HT1080 (cell line): ENCODE measurements around the gene KCNQ5. TPM values are rescaled to one million over a fixed set of nuclear protein-coding genes. Genes with fewer than 3 reads are reported as not detected.

Experiments used
- DNase-seq: peaks from one replicate; pipeline ENCODE4 v3.0.0-alpha.2; 2015; ENCODE audit warnings: low read depth
- total RNA-seq: library from RNA; depleted of rRNA; stranded (reverse); fragments of >200 nt; shearing (Covaris generic); gene quantifications from 2 replicates; pipeline ENCODE4 v1.2.3, GENCODE V29; 2014

KCNQ5 gene
- total RNA-seq, 1 experiment from 2014 or later, result 11.3 TPM

GRCh38 chr6:73108949-73109348, 487.1 kb downstream of the KCNQ5 start:
- no peak for DNase-seq

GRCh38 chr6:73109659-73110058, 487.8 kb downstream of the KCNQ5 start:
- no peak for DNase-seq

GRCh38 chr6:73116330-73116729, 494.5 kb downstream of the KCNQ5 start:
- no peak for DNase-seq

GRCh38 chr6:73121421-73121993, 499.6 kb downstream of the KCNQ5 start:
- DNase-seq, result peak; percentile 73

GRCh38 chr6:73123632-73124329, 501.9 kb downstream of the KCNQ5 start:
- DNase-seq, result no peak

- DNase-seq, result peak; percentile 63
These were observed 508.0 kb downstream of the KCNQ5 start for GRCh38 chr6:73129653-73130443.

- peak; percentile 35 for DNase-seq
These were observed 509.8 kb downstream of the KCNQ5 start for GRCh38 chr6:73131706-73132105.

- peak; percentile 18 for DNase-seq
These were observed 512.7 kb downstream of the KCNQ5 start for GRCh38 chr6:73134588-73134987.

- no peak for DNase-seq
These were observed 518.0 kb downstream of the KCNQ5 start for GRCh38 chr6:73139681-73140383.

GRCh38 chr6:73143551-73143950, 521.7 kb downstream of the KCNQ5 start:
- no peak for DNase-seq

- no peak for DNase-seq
These were observed 522.7 kb downstream of the KCNQ5 start for GRCh38 chr6:73144516-73144915.

GRCh38 chr6:73145690-73146089, 523.8 kb downstream of the KCNQ5 start:
- DNase-seq, result no peak

GRCh38 chr6:73151732-73152131, 529.9 kb downstream of the KCNQ5 start:
- no peak for DNase-seq

GRCh38 chr6:73152556-73152955, 530.7 kb downstream of the KCNQ5 start:
- DNase-seq, result no peak

- no peak for DNase-seq
These were observed 531.3 kb downstream of the KCNQ5 start for GRCh38 chr6:73152966-73153757.

GRCh38 chr6:73156793-73157767, 535.2 kb downstream of the KCNQ5 start:
- DNase-seq, result no peak

- DNase-seq, result no peak
These were observed 536.0 kb downstream of the KCNQ5 start for GRCh38 chr6:73157870-73158269.

GRCh38 chr6:73169111-73169510, 547.2 kb downstream of the KCNQ5 start:
- DNase-seq, result no peak

GRCh38 chr6:73169633-73170032, 547.8 kb downstream of the KCNQ5 start:
- DNase-seq, result no peak

- no peak for DNase-seq
These were observed 552.8 kb downstream of the KCNQ5 start for GRCh38 chr6:73174646-73175045.
